Gastrocnemius medialis (tissue), 4 donors: ENCODE measurements around the gene KLHL8.

Source experiments
- CTCF ChIP-seq, 5 experiments: fragments of 450-650 bp in 3 of 5; fragments of 200-600 bp in 2 of 5; sonication (generic) in 2 of 5; IDR thresholded peaks in 4 of 5; conservative IDR thresholded peaks in 1 of 5; 1 replicate in 4 of 5; 2 replicates in 1 of 5; pipeline ENCODE4 v1.5.1; 2016 to 2019; ENCODE audit warnings: antibody characterized with exemption in 5 of 5, mild to moderate bottlenecking in 3 of 5, moderate library complexity in 3 of 5
- POLR2A ChIP-seq, 2 donors: fragments of 450-650 bp; IDR thresholded peaks; one replicate each; pipeline ENCODE4 v1.6.1; 2017; ENCODE audit warnings: antibody characterized with exemption in 2 of 2, mild to moderate bottlenecking in 2 of 2, moderate library complexity in 2 of 2

GRCh38 chr4:87188048-87188447, 32.4 kb downstream of the KLHL8 start:
- TF ChIP-seq CTCF (IDR thresholded peaks at IDR 0.05 in 4 of 5, conservative IDR thresholded peaks at IDR 0.05 in 1 of 5) (no peak), POLR2A (IDR thresholded peaks at IDR 0.05) (no peak)
